MM.1S (cell line): ENCODE data around the gene RHBDD1.

Experiments
- CTCF ChIP-seq: fragments of 300-600 bp; sonication (generic); IDR thresholded peaks from 2 replicates; pipeline ENCODE4 v1.5.1; 2016; ENCODE audit warnings: antibody characterized with exemption, low read length, mixed read lengths
- EZH2 ChIP-seq: fragments of 300-600 bp; sonication (generic); optimal IDR thresholded peaks from 2 replicates; pipeline ENCODE3; 2017; ENCODE audit warnings: low read depth, mild to moderate bottlenecking, antibody characterized with exemption, low read length, mixed read lengths
- EZH2phosphoT487 ChIP-seq: fragments of 300-600 bp; sonication (generic); IDR thresholded peaks from 2 replicates; pipeline ENCODE4 v1.6.1; 2018; ENCODE audit warnings: antibody characterized with exemption, low read length

DNA sequence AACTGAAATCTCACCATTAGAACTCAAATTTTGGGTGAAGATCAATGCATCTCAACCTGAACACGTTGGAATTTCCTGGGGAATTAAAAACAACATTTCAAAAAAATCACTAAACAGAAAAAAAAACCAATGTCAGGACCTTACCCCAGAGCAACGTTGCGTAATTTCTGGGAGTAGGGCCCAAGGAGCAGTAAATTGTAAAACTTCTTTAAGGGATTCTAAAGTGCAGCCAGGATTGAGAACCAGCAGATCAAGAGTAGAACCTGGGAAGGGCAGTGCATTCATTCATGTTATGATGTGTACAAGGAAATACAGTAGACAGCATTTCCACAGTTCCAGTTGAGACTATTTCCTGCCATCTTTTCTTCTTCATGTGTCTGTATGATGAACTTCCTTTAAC is 56.9 kb downstream of the RHBDD1 start:
- no peak for TF ChIP-seq CTCF
- no peak for TF ChIP-seq EZH2
- TF ChIP-seq EZH2phosphoT487 = no peak
